ENCODE data around the gene NAP1L4. TPM values are rescaled to one million over a fixed set of nuclear protein-coding genes. Genes with fewer than 3 reads are reported as not detected.

The NAP1L4 gene
- total and polyA plus RNA-seq, 2 experiments from 2014 or later: 68.8 to 121 TPM

- no peak for DNase-seq
- TF ChIP-seq EZH2phosphoT487 (IDR thresholded peaks at IDR 0.05; ENCODE audit: insufficient read depth, low read depth): no peak
- TF ChIP-seq EZH2 (IDR thresholded peaks at IDR 0.05; ENCODE audit: insufficient read depth, poor library complexity, severe bottlenecking): no peak
- Histone ChIP-seq H3K9ac (no peak overlapping the region), H3K4me2 (ENCODE audit: unreplicated experiment) (no peak overlapping the region), H4K20me1 (ENCODE audit: insufficient read depth) (no peaks in the 10 kb centered on the region), H3K9me3 (ENCODE audit: low read depth) (no peaks in the 10 kb centered on the region), H3F3A (ENCODE audit: insufficient read depth) (peaks cover 13% of the 10 kb centered on the region; the same call in 1 of the 2 replicates), H3K79me2 (ENCODE audit: insufficient read depth) (no peaks in the 10 kb centered on the region; the same call in 1 of the 2 replicates), H3K27me3 (replicated peaks; ENCODE audit: insufficient read depth) (no peaks in the 10 kb centered on the region), H3K36me3 (ENCODE audit: low read depth) (peaks cover 44% of the 10 kb centered on the region), H2AFZ (no peak overlapping the region), H3K4me1 (ENCODE audit: insufficient read depth) (no peaks in the 10 kb centered on the region; the same call in 1 of the 2 replicates), H3K4me3 (no peak overlapping the region), H3K27ac (no peak overlapping the region), H3K9me2 (ENCODE audit: insufficient read depth) (no peaks in the 10 kb centered on the region)
- 95 to 98% methylated on average over 13 of the region's 13 CpGs for WGBS, 2 experiments (ENCODE audit: low coverage in 1 of 2, low lambda C conversion rate in 2 of 2, missing lambda C conversion rate in 2 of 2)
- in situ Hi-C loops (cut with MboI): no loop called here
Observed at GRCh38 chr11:3010004-3010403, 17.9 kb upstream of the NAP1L4 start.

- 71 to 74% methylated on average over 5 of the region's 5 CpGs for WGBS, 2 experiments (ENCODE audit: low coverage in 1 of 2, low lambda C conversion rate in 2 of 2, missing lambda C conversion rate in 2 of 2)
- no peak for TF ChIP-seq EZH2phosphoT487 (IDR thresholded peaks at IDR 0.05; ENCODE audit: insufficient read depth, low read depth)
- TF ChIP-seq EZH2 (IDR thresholded peaks at IDR 0.05; ENCODE audit: insufficient read depth, poor library complexity, severe bottlenecking): no peak
- no peak for DNase-seq
- Histone ChIP-seq H3K9me2 (ENCODE audit: insufficient read depth) (no peaks in the 10 kb centered on the region), H3K79me2 (ENCODE audit: insufficient read depth) (no peaks in the 10 kb centered on the region; the same call in 1 of the 2 replicates), H3K27me3 (replicated peaks; ENCODE audit: insufficient read depth) (no peaks in the 10 kb centered on the region), H3K4me2 (ENCODE audit: unreplicated experiment) (no peak overlapping the region), H2AFZ (no peak overlapping the region), H3K36me3 (ENCODE audit: low read depth) (peaks cover 41% of the 10 kb centered on the region), H3K4me3 (no peak overlapping the region), H3K9ac (no peak overlapping the region), H3K4me1 (ENCODE audit: insufficient read depth) (no peaks in the 10 kb centered on the region; the same call in 1 of the 2 replicates), H4K20me1 (ENCODE audit: insufficient read depth) (no peaks in the 10 kb centered on the region), H3F3A (ENCODE audit: insufficient read depth) (peaks cover 8% of the 10 kb centered on the region; the same call in 1 of the 2 replicates), H3K9me3 (ENCODE audit: low read depth) (no peaks in the 10 kb centered on the region), H3K27ac (no peak overlapping the region)
- in situ Hi-C loops (cut with MboI): no loop called here
Observed at GRCh38 chr11:3009481-3009880, 17.4 kb upstream of the NAP1L4 start.

GRCh38 chr11:3008746-3009336, 16.7 kb upstream of the NAP1L4 start:
- Histone ChIP-seq H3K27me3 (replicated peaks; ENCODE audit: insufficient read depth) (no peaks in the 10 kb centered on the region), H2AFZ (no peak overlapping the region)
- in situ Hi-C loops (cut with MboI): no loop called here

GRCh38 chr11:3007404-3008010, 15.4 kb upstream of the NAP1L4 start:
- Histone ChIP-seq H3K4me3 (no peak overlapping the region), H3K27me3 (replicated peaks; ENCODE audit: insufficient read depth) (no peaks in the 10 kb centered on the region), H3K27ac (no peak overlapping the region), H3K36me3 (ENCODE audit: low read depth) (peaks cover 29% of the 10 kb centered on the region; the same call in 1 of the 2 replicates), H3K4me2 (ENCODE audit: unreplicated experiment) (no peak overlapping the region), H3K79me2 (ENCODE audit: insufficient read depth) (no peaks in the 10 kb centered on the region; the same call in 1 of the 2 replicates), H3K9ac (no peak overlapping the region), H3K9me2 (ENCODE audit: insufficient read depth) (no peaks in the 10 kb centered on the region), H4K20me1 (ENCODE audit: insufficient read depth) (no peaks in the 10 kb centered on the region), H3K4me1 (ENCODE audit: insufficient read depth) (no peaks in the 10 kb centered on the region), H2AFZ (no peak overlapping the region), H3K9me3 (ENCODE audit: low read depth) (no peaks in the 10 kb centered on the region), H3F3A (ENCODE audit: insufficient read depth) (no peaks in the 10 kb centered on the region)
- WGBS, 2 experiments (ENCODE audit: low coverage in 1 of 2, low lambda C conversion rate in 2 of 2, missing lambda C conversion rate in 2 of 2): 86 to 88% methylated on average over 20 of the region's 20 CpGs
- DNase-seq: no peak
- in situ Hi-C loops (cut with MboI): no loop called here
- no peak for TF ChIP-seq EZH2 (IDR thresholded peaks at IDR 0.05; ENCODE audit: insufficient read depth, poor library complexity, severe bottlenecking)
- no peak for TF ChIP-seq EZH2phosphoT487 (IDR thresholded peaks at IDR 0.05; ENCODE audit: insufficient read depth, low read depth)

More at GRCh38 chr11:3008746-3009336, 16.7 kb upstream of the NAP1L4 start:
- H3K79me2 ChIP-seq (ENCODE audit: insufficient read depth): no peaks in the 10 kb centered on the region; the same call in 1 of the 2 replicates
- H3K9me2 ChIP-seq (ENCODE audit: insufficient read depth): no peaks in the 10 kb centered on the region
- H3K27ac ChIP-seq: no peak overlapping the region
- H4K20me1 ChIP-seq (ENCODE audit: insufficient read depth): no peaks in the 10 kb centered on the region
- H3K36me3 ChIP-seq (ENCODE audit: low read depth): peaks cover 36% of the 10 kb centered on the region
- H3K4me3 ChIP-seq: no peak overlapping the region
- H3K4me2 ChIP-seq (ENCODE audit: unreplicated experiment): no peak overlapping the region
- H3K9ac ChIP-seq: no peak overlapping the region
- no peaks in the 10 kb centered on the region; the same call in 1 of the 2 replicates for H3K4me1 ChIP-seq (ENCODE audit: insufficient read depth)
- TF ChIP-seq EZH2phosphoT487 (IDR thresholded peaks at IDR 0.05; ENCODE audit: insufficient read depth, low read depth): no peak
- no peak for TF ChIP-seq EZH2 (IDR thresholded peaks at IDR 0.05; ENCODE audit: insufficient read depth, poor library complexity, severe bottlenecking)
- WGBS, 2 experiments (ENCODE audit: low coverage in 1 of 2, low lambda C conversion rate in 2 of 2, missing lambda C conversion rate in 2 of 2): 90 to 91% methylated on average over 9 of the region's 9 CpGs
- no peaks in the 10 kb centered on the region for H3K9me3 ChIP-seq (ENCODE audit: low read depth)
- peaks cover 2% of the 10 kb centered on the region; the same call in 1 of the 2 replicates for H3F3A ChIP-seq (ENCODE audit: insufficient read depth)
- no peak for DNase-seq
